SU-DHL-6 (cell line): ENCODE results near the gene TPH2.

Experiments
- CTCF ChIP-seq: fragments of 200-600 bp; sonication (generic); IDR thresholded peaks from one replicate; pipeline ENCODE4 v1.5.1; 2017; ENCODE audit warnings: antibody characterized with exemption, mild to moderate bottlenecking, low read length, moderate library complexity; ENCODE audit not compliant: insufficient read depth, poor library complexity, severe bottlenecking
- EZH2phosphoT487 ChIP-seq: fragments of 200-600 bp; sonication (generic), shearing (Covaris generic); conservative IDR thresholded peaks from 2 replicates; pipeline ENCODE4 v1.6.1; 2018; ENCODE audit warnings: mild to moderate bottlenecking, antibody characterized with exemption, low read length, moderate library complexity, mixed read lengths

GRCh38 chr12:72017054-72017651 lies 78.5 kb downstream of the TPH2 start:
- TF ChIP-seq CTCF, result peak; percentile 61
- TF ChIP-seq EZH2phosphoT487, result no peak
